ENCODE measurements around the gene ZNF827.

The ZNF827 gene

GRCh38 chr4:145902522-145902921 is 36.1 kb downstream of the ZNF827 start:
- Histone ChIP-seq H3K27ac (no peak overlapping the region), H3K4me2 (no peak overlapping the region), H3K4me1 (peaks cover 0 to 13% (median 7%) of the 10 kb centered on the region in 10 experiments; a peak in 12 of 20 replicates), H3K36me3 (peaks cover 15 to 74% (median 40%) of the 10 kb centered on the region in 11 experiments; a peak in 21 of 22 replicates), H4K20me1 (no peaks in the 10 kb centered on the region), H3K4me3 (no peak overlapping the region), H3K27me3 (no peaks in the 10 kb centered on the region), H3K9me3 (replicated peaks in 1 of 11) (peaks cover 0 to 17% (median 7%) of the 10 kb centered on the region in 11 experiments; a peak in 10 of 22 replicates), H3K9ac (no peak overlapping the region)
- TF ChIP-seq Cebpa-rat (IDR thresholded peaks at IDR 0.05) = no peak

DNA sequence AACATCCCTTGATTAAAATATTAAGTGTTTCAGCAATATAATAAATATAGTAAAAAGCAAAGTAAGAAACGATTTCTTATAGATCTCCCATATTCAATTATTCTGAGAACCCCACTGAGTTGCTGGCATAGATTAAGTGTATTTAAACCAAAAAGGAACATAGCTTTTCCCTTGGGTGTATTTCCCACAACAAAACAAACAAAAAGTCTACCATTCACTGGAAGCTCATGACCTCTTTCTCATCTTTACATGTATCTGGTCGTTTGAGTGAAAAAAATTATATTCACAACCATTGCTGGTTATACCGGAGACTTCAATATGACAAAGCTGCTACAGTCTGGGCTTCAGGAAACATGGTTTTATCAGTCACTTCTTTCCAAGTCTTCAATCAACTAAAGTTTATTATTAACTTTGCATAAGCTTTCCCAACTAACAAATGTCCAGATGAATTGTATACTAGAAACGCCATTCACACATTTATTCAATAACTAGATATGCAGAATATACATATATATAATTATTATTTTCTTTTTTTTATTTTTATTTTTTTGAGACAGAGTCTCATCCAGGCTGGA is 38.6 kb downstream of the ZNF827 start:
- no peaks in the 10 kb centered on the region for H3K27me3 ChIP-seq
- no peak overlapping the region for H3K9ac ChIP-seq
- peaks cover 15 to 73% (median 40%) of the 10 kb centered on the region in 11 experiments; a peak in 21 of 22 replicates for H3K36me3 ChIP-seq
- no peaks in the 10 kb centered on the region for H4K20me1 ChIP-seq
- no peak overlapping the region for H3K27ac ChIP-seq
- no peak overlapping the region for H3K4me3 ChIP-seq
- no peak for TF ChIP-seq Cebpa-rat (IDR thresholded peaks at IDR 0.05)
- H3K9me3 ChIP-seq (replicated peaks in 1 of 11) = peaks cover 0 to 18% (median 7%) of the 10 kb centered on the region in 11 experiments; a peak in 10 of 22 replicates
- H3K4me1 ChIP-seq = peaks cover 12 to 22% (median 16%) of the 10 kb centered on the region in 10 experiments; a peak in 19 of 20 replicates
- no peak overlapping the region for H3K4me2 ChIP-seq

GRCh38 chr4:145898926-145899531 is 39.6 kb downstream of the ZNF827 start:
- Histone ChIP-seq H3K4me3 (no peak overlapping the region), H4K20me1 (no peaks in the 10 kb centered on the region), H3K9ac (no peak overlapping the region), H3K27ac (no peak overlapping the region), H3K27me3 (no peaks in the 10 kb centered on the region), H3K36me3 (peaks cover 15 to 67% (median 36%) of the 10 kb centered on the region in 11 experiments; a peak in 21 of 22 replicates), H3K4me1 (peaks cover 22 to 31% (median 25%) of the 10 kb centered on the region in 10 experiments), H3K9me3 (replicated peaks in 1 of 11) (peaks cover 0 to 18% (median 7%) of the 10 kb centered on the region in 11 experiments; a peak in 10 of 22 replicates), H3K4me2 (no peak overlapping the region)
- no peak for TF ChIP-seq Cebpa-rat (IDR thresholded peaks at IDR 0.05)

GRCh38 chr4:145898466-145898865 is 40.2 kb downstream of the ZNF827 start:
- Histone ChIP-seq H3K9me3 (replicated peaks in 1 of 11) (peaks cover 0 to 18% (median 7%) of the 10 kb centered on the region in 11 experiments; a peak in 10 of 22 replicates), H3K27ac (no peak overlapping the region), H3K36me3 (peaks cover 15 to 63% (median 35%) of the 10 kb centered on the region in 11 experiments; a peak in 21 of 22 replicates)

DNA sequence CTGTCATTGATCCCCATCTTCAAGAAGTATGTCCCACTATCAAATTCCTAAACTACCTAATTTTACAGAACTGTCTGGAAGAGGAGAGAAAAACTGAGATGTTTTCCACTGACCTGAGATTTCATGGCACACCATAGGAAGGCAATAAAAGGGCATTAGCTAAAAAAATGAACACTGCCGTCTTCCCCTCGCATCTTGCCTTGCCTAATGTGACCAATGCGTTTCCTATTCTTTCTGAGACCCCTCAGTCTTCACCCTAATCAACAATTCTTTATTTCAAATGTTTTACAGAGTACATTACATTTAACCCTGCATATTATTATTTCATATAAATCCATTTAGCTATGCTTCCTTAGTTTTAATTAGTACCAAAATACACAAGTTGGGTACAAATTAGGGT is 43.6 kb downstream of the ZNF827 start:
- H3K27me3 ChIP-seq = no peaks in the 10 kb centered on the region
- peaks cover 0 to 8% (median 3%) of the 10 kb centered on the region in 11 experiments; a peak in 4 of 22 replicates for H3K9me3 ChIP-seq (replicated peaks in 1 of 11)
- H3K4me2 ChIP-seq = peak overlapping the region in 8 of 11 experiments; percentile 20 to 61 (median 54); a peak in 13 of 22 replicates
- H3K4me1 ChIP-seq = peaks cover 31 to 54% (median 43%) of the 10 kb centered on the region in 10 experiments
- H4K20me1 ChIP-seq = 0 out of 22 replicates have a peak, but pooled peaks cover 0 to 5% (median 0%) of the 10 kb centered on the region in 11 experiments
- peaks cover 7 to 42% (median 15%) of the 10 kb centered on the region in 11 experiments; a peak in 15 of 22 replicates for H3K36me3 ChIP-seq
- no peak overlapping the region for H3K9ac ChIP-seq
- no peak for TF ChIP-seq Cebpa-rat (IDR thresholded peaks at IDR 0.05)
- no peak overlapping the region for H3K4me3 ChIP-seq
- H3K27ac ChIP-seq = no peak overlapping the region

More at GRCh38 chr4:145898466-145898865, 40.2 kb downstream of the ZNF827 start:
- H4K20me1 ChIP-seq = no peaks in the 10 kb centered on the region
- H3K4me3 ChIP-seq = no peak overlapping the region
- no peak overlapping the region for H3K4me2 ChIP-seq
- no peaks in the 10 kb centered on the region for H3K27me3 ChIP-seq
- H3K9ac ChIP-seq = no peak overlapping the region
- H3K4me1 ChIP-seq = peaks cover 22 to 34% (median 26%) of the 10 kb centered on the region in 10 experiments
- no peak for TF ChIP-seq Cebpa-rat (IDR thresholded peaks at IDR 0.05)

DNA sequence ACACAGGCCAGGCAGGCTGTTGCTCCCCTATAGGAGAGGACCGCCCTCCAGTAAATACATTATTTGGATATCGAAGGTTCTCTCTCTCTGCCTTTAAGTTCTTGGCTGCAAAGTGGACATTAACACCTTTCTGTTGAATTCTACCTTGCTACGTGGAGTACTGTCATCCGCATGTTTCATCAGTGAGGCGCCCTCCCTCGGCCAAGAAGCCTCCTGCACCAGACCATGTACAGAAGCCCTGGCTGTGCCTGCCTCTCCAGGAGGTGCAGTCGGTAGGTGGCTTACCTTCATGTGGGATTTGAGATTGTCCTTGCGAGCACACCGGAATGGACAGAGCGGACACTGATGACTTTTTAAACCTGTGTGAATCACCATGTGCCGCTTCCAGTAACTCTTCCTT is 46.7 kb downstream of the ZNF827 start:
- H3K36me3 ChIP-seq = peaks cover 5 to 29% (median 15%) of the 10 kb centered on the region in 11 experiments; a peak in 14 of 22 replicates
- no peaks in the 10 kb centered on the region for H3K9me3 ChIP-seq (replicated peaks in 1 of 11)
- peak overlapping the region in 2 of 11 experiments; percentile 51 to 67; a peak in 2 of 22 replicates for H3K27ac ChIP-seq
- TF ChIP-seq Cebpa-rat (IDR thresholded peaks at IDR 0.05) = no peak
- H3K4me1 ChIP-seq = peaks cover 32 to 63% (median 48%) of the 10 kb centered on the region in 10 experiments
- peak overlapping the region in 4 of 11 experiments; percentile 7 to 46 (median 18); a peak in 2 of 22 replicates for H3K4me2 ChIP-seq
- H3K27me3 ChIP-seq = no peaks in the 10 kb centered on the region
- H4K20me1 ChIP-seq = 0 out of 22 replicates have a peak, but pooled peaks cover 0 to 5% (median 0%) of the 10 kb centered on the region in 11 experiments
- no peak overlapping the region for H3K9ac ChIP-seq
- no peak overlapping the region for H3K4me3 ChIP-seq

DNA sequence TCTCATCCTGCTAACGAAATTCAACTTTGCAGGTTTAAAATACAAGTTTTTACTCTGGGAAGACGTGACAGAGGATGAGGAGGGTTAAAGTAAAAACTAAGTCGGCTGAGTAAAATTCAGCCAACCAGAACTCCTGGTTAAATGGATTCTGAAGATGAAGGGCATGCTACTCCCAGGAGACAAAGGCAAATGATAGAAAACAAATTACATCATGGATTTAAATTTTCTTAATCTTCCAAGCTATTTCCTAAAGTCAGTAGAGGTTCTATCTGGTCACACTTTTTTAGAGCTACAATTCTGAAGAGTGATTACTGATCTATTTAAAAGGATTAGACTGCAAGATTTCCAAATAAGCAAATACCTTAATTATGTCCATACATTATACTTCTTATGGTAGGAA is 47.9 kb downstream of the ZNF827 start:
- H3K4me1 ChIP-seq = peaks cover 25 to 59% (median 40%) of the 10 kb centered on the region in 10 experiments
- H3K9ac ChIP-seq = peak overlapping the region in 6 of 11 experiments; percentile 15 to 58 (median 21); a peak in 8 of 22 replicates
- peak overlapping the region in 10 of 11 experiments; percentile 22 to 81 (median 66); a peak in 20 of 22 replicates for H3K4me2 ChIP-seq
- TF ChIP-seq Cebpa-rat (IDR thresholded peaks at IDR 0.05) = no peak
- peak overlapping the region in 7 of 11 experiments; percentile 16 to 67 (median 42); a peak in 10 of 22 replicates for H3K27ac ChIP-seq
- H4K20me1 ChIP-seq = 0 out of 22 replicates have a peak, but pooled peaks cover 0 to 5% (median 0%) of the 10 kb centered on the region in 11 experiments
- H3K27me3 ChIP-seq = no peaks in the 10 kb centered on the region
- 0 out of 20 replicates have a peak overlapping the region, but pooled peaks of 1 of the 10 experiments have one; percentile 21 for H3K4me3 ChIP-seq
- no peaks in the 10 kb centered on the region for H3K9me3 ChIP-seq (replicated peaks in 1 of 11)
- peaks cover 11 to 41% (median 25%) of the 10 kb centered on the region in 11 experiments; a peak in 21 of 22 replicates for H3K36me3 ChIP-seq

DNA sequence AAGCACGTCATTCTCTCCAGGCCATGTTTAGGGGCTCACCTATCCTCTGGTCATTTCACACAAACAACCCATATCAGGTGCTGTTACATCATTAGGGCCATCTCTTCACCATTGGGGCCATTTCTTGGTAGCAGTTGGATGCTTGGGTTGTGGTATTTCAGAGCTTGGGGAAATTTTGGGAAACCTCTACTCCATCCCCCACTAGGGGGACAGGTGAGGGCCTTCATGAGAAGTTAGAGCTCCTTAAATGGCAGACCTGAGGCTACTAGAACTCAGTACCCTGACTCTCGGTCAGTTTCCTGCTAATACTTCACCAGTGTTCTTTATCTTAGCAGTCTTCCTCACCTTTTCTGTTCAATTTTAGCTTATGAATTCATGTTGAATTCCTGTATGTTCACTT is 50.2 kb downstream of the ZNF827 start:
- Histone ChIP-seq H3K4me3 (no peak overlapping the region), H3K4me1 (peaks cover 6 to 42% (median 22%) of the 10 kb centered on the region in 10 experiments; a peak in 17 of 20 replicates), H3K9ac (no peak overlapping the region), H3K36me3 (peaks cover 24 to 61% (median 42%) of the 10 kb centered on the region in 11 experiments; a peak in 21 of 22 replicates), H3K9me3 (replicated peaks in 1 of 11) (no peaks in the 10 kb centered on the region), H3K4me2 (no peak overlapping the region), H3K27ac (no peak overlapping the region), H4K20me1 (0 out of 22 replicates have a peak, but pooled peaks cover 0 to 5% (median 0%) of the 10 kb centered on the region in 11 experiments), H3K27me3 (no peaks in the 10 kb centered on the region)
- TF ChIP-seq Cebpa-rat (IDR thresholded peaks at IDR 0.05) = no peak
